Stimulated activated CD4-positive, alpha-beta T cell treated with anti-CD3 and anti-CD28 coated beads, Interleukin-4, amount 100 ng/mL, for 48 hours (primary cell): Measurements from ENCODE around the gene CNNM1.

ENCODE experiments used
- DNase-seq, 2 donors: peaks; one replicate each; pipeline ENCODE4 v3.0.0-alpha.2; 2020; ENCODE audit warnings: low read depth in 2 of 2

The CNNM1 gene

GRCh38 chr10:99337901-99338300 lies 8.7 kb downstream of the CNNM1 start:
- no peak for DNase-seq

- no peak for DNase-seq
These were observed 9.9 kb downstream of the CNNM1 start for GRCh38 chr10:99339077-99339476.

GRCh38 chr10:99339563-99340047 lies 10.4 kb downstream of the CNNM1 start:
- DNase-seq = no peak

- DNase-seq = no peak
These were observed 11.5 kb downstream of the CNNM1 start for GRCh38 chr10:99340650-99341049.

- DNase-seq = no peak
These were observed 12.1 kb downstream of the CNNM1 start for GRCh38 chr10:99341248-99341647.

GRCh38 chr10:99341860-99342490 lies 12.8 kb downstream of the CNNM1 start:
- DNase-seq = no peak

GRCh38 chr10:99343262-99343661 lies 14.1 kb downstream of the CNNM1 start:
- DNase-seq = no peak

GRCh38 chr10:99344715-99345114 lies 15.6 kb downstream of the CNNM1 start:
- no peak for DNase-seq

- no peak for DNase-seq
These were observed 16.2 kb downstream of the CNNM1 start for GRCh38 chr10:99345350-99345749.

- no peak for DNase-seq
These were observed 17.1 kb downstream of the CNNM1 start for GRCh38 chr10:99346247-99346646.

- DNase-seq = no peak
These were observed 18.5 kb downstream of the CNNM1 start for GRCh38 chr10:99347672-99348071.

- no peak for DNase-seq
These were observed 24.0 kb downstream of the CNNM1 start for GRCh38 chr10:99353182-99353581.

GRCh38 chr10:99357691-99358090 lies 28.5 kb downstream of the CNNM1 start:
- no peak for DNase-seq

GRCh38 chr10:99358101-99358500 lies 28.9 kb downstream of the CNNM1 start:
- DNase-seq = no peak

- DNase-seq = no peak
These were observed 31.8 kb downstream of the CNNM1 start for GRCh38 chr10:99360934-99361333.

GRCh38 chr10:99364125-99364524 lies 35.0 kb downstream of the CNNM1 start:
- no peak for DNase-seq

GRCh38 chr10:99365311-99365710 lies 36.2 kb downstream of the CNNM1 start:
- DNase-seq = no peak

GRCh38 chr10:99365736-99366135 lies 36.6 kb downstream of the CNNM1 start:
- no peak for DNase-seq

GRCh38 chr10:99366666-99367065 lies 37.5 kb downstream of the CNNM1 start:
- no peak for DNase-seq

GRCh38 chr10:99368646-99369045 lies 39.5 kb downstream of the CNNM1 start:
- no peak for DNase-seq

- DNase-seq = no peak
These were observed 40.0 kb downstream of the CNNM1 start for GRCh38 chr10:99369126-99369525.

- no peak for DNase-seq
These were observed 40.4 kb downstream of the CNNM1 start for GRCh38 chr10:99369551-99369950.

GRCh38 chr10:99370993-99371392 lies 41.8 kb downstream of the CNNM1 start:
- DNase-seq = no peak
